Measurements from ENCODE around the gene TIMM29.

DNA sequence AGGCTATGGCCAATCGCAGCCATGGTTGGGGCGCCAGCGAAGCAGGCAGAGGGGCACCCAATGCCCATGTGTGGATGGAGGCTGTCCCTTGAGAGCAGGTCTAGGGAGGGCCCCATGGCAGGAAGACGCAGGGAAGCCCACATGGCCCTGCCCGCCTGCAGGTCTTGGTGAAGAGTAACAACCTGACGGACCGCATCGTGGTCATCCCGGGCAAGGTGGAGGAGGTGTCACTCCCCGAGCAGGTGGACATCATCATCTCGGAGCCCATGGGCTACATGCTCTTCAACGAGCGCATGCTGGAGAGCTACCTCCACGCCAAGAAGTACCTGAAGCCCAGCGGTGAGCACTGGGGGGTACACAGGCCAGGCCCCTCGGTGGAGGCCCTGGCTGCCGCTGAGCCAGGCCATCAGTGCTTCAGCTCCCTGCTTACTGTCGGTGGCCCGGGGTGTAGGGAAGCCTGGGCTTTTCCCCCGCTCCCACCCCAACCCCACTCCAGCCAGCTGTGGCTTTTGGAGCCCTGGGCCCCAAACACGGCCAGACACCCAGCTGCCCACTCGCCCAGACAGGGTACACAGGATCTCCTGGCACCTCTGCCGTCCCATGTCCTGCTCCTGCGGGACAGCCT lies 14.8 kb upstream of the TIMM29 start:
- TF ChIP-seq, protein P1, sequence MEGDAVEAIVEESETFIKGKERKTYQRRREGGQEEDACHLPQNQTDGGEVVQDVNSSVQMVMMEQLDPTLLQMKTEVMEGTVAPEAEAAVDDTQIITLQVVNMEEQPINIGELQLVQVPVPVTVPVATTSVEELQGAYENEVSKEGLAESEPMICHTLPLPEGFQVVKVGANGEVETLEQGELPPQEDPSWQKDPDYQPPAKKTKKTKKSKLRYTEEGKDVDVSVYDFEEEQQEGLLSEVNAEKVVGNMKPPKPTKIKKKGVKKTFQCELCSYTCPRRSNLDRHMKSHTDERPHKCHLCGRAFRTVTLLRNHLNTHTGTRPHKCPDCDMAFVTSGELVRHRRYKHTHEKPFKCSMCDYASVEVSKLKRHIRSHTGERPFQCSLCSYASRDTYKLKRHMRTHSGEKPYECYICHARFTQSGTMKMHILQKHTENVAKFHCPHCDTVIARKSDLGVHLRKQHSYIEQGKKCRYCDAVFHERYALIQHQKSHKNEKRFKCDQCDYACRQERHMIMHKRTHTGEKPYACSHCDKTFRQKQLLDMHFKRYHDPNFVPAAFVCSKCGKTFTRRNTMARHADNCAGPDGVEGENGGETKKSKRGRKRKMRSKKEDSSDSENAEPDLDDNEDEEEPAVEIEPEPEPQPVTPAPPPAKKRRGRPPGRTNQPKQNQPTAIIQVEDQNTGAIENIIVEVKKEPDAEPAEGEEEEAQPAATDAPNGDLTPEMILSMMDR (IDR thresholded peaks at IDR 0.05), result no peak
- TF ChIP-seq EP300 (IDR thresholded peaks at IDR 0.05) (no peak), POLR2A (IDR thresholded peaks at IDR 0.05) (no peak)
